ENCODE results near the gene ZNHIT1.

The ZNHIT1 gene

DNA sequence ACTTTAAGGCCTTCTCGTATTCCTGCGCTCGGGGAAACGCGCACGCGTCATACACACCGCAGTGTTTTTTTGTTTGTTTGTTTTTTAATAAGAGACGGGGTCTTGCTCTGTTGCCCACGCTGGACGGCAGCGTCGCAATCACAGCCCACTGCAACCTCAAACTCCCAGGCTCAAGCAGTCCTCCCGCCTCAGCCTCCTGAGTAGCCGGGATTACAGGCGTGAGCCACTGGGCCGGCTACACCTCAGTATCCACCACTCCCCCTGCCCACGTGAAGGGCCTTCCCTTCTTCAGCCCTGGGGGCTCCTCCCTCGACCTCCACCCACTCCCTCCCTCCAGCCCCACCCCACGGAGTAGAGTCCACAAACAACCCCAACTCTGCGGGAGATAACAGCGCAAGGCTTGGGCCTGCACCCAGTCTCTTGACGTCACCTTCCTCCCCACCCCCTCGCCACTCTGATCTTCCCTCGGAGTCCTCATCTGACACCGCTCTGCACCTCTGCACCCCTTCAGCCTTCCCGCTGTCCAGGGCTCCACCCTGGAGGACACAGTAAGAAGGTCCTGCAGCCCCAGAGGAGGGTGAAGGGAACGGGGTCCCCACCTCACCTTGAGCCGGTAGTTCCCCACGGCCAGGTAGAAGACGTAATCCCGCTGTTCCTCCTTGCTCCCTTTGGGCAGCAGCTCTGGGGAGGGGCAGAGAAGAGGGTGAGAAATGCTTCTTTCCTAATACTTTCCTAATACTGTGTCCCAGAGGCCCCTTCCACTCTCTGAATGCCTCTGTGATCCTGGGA, 22.5 kb downstream of the ZNHIT1 start:
- DNase-seq (ENCODE audit: low read depth): no peak
- TF ChIP-seq, protein P1, sequence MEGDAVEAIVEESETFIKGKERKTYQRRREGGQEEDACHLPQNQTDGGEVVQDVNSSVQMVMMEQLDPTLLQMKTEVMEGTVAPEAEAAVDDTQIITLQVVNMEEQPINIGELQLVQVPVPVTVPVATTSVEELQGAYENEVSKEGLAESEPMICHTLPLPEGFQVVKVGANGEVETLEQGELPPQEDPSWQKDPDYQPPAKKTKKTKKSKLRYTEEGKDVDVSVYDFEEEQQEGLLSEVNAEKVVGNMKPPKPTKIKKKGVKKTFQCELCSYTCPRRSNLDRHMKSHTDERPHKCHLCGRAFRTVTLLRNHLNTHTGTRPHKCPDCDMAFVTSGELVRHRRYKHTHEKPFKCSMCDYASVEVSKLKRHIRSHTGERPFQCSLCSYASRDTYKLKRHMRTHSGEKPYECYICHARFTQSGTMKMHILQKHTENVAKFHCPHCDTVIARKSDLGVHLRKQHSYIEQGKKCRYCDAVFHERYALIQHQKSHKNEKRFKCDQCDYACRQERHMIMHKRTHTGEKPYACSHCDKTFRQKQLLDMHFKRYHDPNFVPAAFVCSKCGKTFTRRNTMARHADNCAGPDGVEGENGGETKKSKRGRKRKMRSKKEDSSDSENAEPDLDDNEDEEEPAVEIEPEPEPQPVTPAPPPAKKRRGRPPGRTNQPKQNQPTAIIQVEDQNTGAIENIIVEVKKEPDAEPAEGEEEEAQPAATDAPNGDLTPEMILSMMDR (IDR thresholded peaks at IDR 0.05; ENCODE audit: low read length, missing control alignments): no peak
- H3K4me3 ChIP-seq (replicated peaks; ENCODE audit: low read depth, low read length): no peak overlapping the region

DNA sequence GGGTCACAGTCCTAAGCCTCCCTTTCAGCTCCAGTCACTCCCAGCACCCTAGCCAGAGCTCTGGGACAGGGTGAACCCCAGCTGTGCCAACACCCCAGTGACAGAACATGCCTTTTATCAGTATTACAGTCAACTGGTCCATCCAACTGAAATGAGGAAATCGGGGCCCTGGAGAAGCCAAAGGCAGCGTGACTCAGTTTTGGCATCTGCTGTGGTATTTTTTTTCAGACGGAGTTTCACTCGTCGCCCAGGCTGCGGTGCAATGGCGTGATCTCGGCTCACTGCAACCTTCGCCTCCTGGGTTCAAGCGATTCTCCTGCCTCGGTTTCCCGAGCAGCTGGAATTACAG, 23.0 kb downstream of the ZNHIT1 start:
- DNase-seq (ENCODE audit: low read depth): no peak
- TF ChIP-seq, protein P1 (IDR thresholded peaks at IDR 0.05; ENCODE audit: low read length, missing control alignments): no peak
- no peak overlapping the region for H3K4me3 ChIP-seq (replicated peaks; ENCODE audit: low read depth, low read length)

DNA sequence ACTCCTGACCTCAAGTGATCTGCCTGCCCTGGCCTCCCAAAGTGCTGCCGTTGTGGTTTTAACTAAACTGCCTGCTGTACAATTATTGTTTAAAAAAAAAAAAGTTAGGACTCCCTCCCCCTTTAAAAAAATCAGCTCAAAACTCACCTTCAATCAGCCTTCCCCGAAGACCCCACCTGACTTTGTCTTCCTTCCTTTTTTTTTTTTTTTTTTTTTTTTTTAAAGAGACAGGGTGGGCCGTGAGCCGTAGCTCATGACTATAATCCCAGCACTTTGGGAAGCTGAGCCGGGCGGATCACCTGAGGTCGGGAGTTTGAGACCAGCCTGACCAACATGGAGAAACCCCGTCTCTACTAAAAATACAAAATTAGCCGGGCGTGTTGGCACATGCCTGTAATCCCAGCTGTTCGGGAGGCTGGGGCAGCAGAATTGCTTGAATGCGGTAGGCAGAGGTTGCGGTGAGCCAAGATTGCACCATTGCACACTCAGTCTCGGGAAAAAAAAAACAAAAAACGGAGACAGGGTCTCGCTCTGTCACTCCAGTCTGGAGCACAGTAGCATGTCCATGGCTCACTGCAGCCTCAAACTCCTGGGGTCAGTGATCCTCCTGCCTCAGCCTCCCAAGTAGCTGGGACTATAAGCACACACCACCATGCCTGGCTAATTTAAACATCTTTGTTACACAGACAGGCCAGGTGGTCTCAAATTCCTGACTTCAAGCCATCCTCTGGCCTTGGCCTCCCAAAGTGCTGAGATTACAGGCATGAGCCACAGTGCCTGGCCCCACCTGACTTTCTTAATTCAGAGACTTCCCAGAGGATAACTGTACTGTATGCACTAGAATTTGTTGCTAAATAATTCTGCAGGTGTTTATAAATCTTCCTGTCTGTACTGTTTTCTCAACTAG, 23.7 kb downstream of the ZNHIT1 start:
- DNase-seq (ENCODE audit: low read depth): no peak
- TF ChIP-seq, protein P1 (IDR thresholded peaks at IDR 0.05; ENCODE audit: low read length, missing control alignments): no peak
- H3K4me3 ChIP-seq (replicated peaks; ENCODE audit: low read depth, low read length): no peak overlapping the region

DNA sequence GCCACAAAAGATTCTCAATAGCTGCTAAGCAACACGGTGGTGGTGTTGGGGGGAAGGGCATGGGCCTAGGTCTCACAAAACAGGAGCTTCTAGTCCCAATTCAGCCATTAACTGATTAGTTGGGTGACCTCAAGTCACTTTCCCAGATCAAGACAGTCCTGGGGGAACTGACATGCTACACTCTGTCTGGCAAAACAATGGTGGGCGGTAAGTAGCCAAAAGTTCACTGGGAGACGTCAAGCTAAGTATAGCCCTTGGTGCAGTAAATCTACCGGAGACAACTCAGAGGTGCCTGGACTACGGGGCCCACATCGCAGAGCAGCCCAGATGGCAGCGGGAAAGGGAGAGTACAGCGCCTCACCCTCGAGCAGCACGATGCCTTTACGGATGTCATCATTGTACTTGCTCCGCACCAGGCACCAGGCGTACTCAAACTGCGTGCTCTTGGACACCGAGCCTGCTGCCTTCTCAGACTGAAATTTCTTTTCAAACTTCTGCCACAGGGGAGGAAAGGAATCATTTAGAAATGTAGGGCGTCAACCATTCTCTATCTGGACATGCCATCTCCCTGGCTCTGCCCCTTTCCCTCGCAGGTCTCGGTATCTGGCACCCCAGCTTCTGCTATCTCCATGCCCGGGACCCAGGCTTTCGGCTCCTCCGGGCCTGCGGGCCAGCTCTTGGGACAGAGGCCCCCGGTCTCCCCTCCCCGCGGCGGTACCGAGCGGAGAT, 25.8 kb downstream of the ZNHIT1 start:
- H3K4me3 ChIP-seq (replicated peaks; ENCODE audit: low read depth, low read length): peak overlapping the region; percentile 99
- peak; percentile 35 for DNase-seq (ENCODE audit: low read depth)
- TF ChIP-seq, protein P1 (IDR thresholded peaks at IDR 0.05; ENCODE audit: low read length, missing control alignments): no peak

DNA sequence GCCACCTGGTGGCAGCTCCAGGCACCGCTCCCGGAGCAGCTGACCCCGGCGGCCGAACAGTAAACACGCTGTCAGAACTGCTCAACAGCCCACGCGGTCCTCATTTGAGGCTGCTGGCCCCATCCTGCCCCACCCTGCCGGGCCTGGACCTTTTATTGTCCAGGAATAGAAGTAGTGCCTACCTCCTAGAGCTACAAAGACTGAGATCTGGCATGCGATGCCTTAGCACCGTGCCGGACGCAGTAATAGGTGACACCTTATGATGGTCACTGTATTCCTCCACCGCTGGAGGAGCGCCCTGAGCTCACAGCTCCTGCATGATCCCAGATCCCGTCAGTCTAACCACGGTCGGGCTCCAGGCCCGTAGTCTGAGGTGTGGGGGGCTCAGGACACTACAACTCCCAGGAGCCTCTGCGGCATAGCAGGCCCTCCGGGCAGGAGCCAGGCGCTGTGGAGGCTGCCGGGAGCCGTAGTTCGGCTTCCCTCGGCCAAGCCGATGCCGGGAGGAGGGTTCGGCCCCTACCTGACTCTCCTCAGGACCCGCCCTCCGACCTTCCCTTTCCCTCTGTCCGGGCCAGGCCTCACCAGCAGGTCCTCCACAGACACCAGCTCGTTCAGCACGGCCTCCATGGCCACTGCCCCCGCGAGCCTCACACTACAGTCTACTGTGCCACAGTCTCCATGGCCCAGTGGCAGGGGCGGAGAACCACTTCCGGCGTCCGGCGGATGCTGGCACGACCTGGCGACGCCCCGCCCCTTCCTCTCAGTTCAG, 26.6 kb downstream of the ZNHIT1 start, which contains the start of gene FIS1:
TSS of gene FIS1 (minus strand) at position 707 of the 772 bp plus-strand sequence. CDS start at position 630, 77 bp downstream.
- DNase-seq (ENCODE audit: low read depth): peak; percentile 89
- TF ChIP-seq, protein P1 (IDR thresholded peaks at IDR 0.05; ENCODE audit: low read length, missing control alignments): peak; percentile 77
- peak within 1 kb of the TSS; percentile 99 for H3K4me3 ChIP-seq (replicated peaks; ENCODE audit: low read depth, low read length)

DNA sequence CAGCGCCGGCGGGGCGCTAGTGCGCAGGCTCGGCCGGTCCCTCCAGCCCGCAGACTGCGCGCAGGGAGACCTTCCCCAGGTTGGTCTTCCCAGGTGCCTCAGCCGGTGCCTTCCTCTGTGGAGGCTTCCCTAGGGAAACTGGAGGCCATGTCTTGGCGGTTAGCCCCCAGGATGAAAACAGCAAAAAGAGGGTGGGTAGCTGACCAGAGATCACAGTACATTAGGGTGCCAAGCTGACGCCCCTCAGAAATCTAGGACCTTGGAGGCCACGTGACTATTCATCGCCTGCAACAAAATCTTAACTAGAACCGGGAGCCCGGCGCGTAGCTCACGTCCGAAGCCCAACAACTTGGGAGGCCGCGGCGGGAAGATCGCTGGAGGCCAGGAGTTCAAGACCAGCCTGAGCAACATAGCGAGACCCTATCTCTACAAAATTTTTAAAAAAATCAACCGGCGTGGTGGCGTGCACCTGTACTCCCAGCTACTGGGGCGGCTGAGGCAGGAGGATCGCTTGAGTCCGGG, 27.2 kb downstream of the ZNHIT1 start:
- no peak for DNase-seq (ENCODE audit: low read depth)
- TF ChIP-seq, protein P1 (IDR thresholded peaks at IDR 0.05; ENCODE audit: low read length, missing control alignments): no peak
- peak overlapping the region; percentile 99 for H3K4me3 ChIP-seq (replicated peaks; ENCODE audit: low read depth, low read length)

Data from fibroblast of pulmonary artery (primary cell).